OCI-LY3 (cell line): ENCODE data around the gene ORC3.

Experiments used
- CTCF ChIP-seq: fragments of 200-600, 300-600 bp; sonication (generic); IDR thresholded peaks from 2 replicates; pipeline ENCODE4 v1.5.1; 2014; ENCODE audit warnings: antibody characterized with exemption, low read length, low read depth
- EZH2phosphoT487 ChIP-seq: fragments of 200-600 bp; shearing (Covaris generic); IDR thresholded peaks from 2 replicates; pipeline ENCODE4 v1.6.1; 2018; ENCODE audit warnings: antibody characterized with exemption, mixed run types, low read depth

- TF ChIP-seq CTCF (no peak), EZH2phosphoT487 (no peak)
Observed at GRCh38 chr6:87673237-87673636, 83.3 kb downstream of the ORC3 start.
